ENCODE data around the gene DAB2IP. TPM values are rescaled to one million over a fixed set of nuclear protein-coding genes. Genes with fewer than 3 reads are reported as not detected.

The DAB2IP gene
- total RNA-seq, 6 donors from 2014 or later = 61.8 to 98.0 (median 77.2) TPM

GRCh38 chr9:121626012-121626411 is 25.4 kb upstream of the DAB2IP start:
- H3K36me3 ChIP-seq = no peaks in the 10 kb centered on the region
- peaks cover 0 to 11% (median 9%) of the 10 kb centered on the region in 4 donors for H3K4me1 ChIP-seq
- no peak overlapping the region for H3K4me3 ChIP-seq
- DNase-seq (no peak), ATAC-seq (ENCODE audit: low FRiP score in 2 of 2) (no peak)
- no peaks in the 10 kb centered on the region for H3K9me3 ChIP-seq
- TF ChIP-seq EP300 (IDR thresholded peaks at IDR 0.05) (no peak), POLR2A (IDR thresholded peaks at IDR 0.05) (no peak), CTCF (IDR thresholded peaks at IDR 0.05) (no peak), POLR2AphosphoS5 (IDR thresholded peaks at IDR 0.05) (no peak)
- WGBS, 2 donors = 88 to 90% methylated on average over 4 of the region's 4 CpGs
- no peaks in the 10 kb centered on the region for H3K27me3 ChIP-seq
- H3K27ac ChIP-seq = no peak overlapping the region

GRCh38 chr9:121627427-121627826 is 24.0 kb upstream of the DAB2IP start:
- H3K27ac ChIP-seq = no peak overlapping the region
- no peaks in the 10 kb centered on the region for H3K36me3 ChIP-seq
- TF ChIP-seq POLR2A (IDR thresholded peaks at IDR 0.05) (no peak), POLR2AphosphoS5 (IDR thresholded peaks at IDR 0.05) (no peak), EP300 (IDR thresholded peaks at IDR 0.05) (no peak), CTCF (IDR thresholded peaks at IDR 0.05) (no peak)
- peaks cover 0 to 7% (median 7%) of the 10 kb centered on the region in 4 donors for H3K4me1 ChIP-seq
- DNase-seq = no peak
- ATAC-seq (ENCODE audit: low FRiP score in 2 of 2) = no peak
- WGBS, 2 donors = 57 to 62% methylated on average over 6 of the region's 6 CpGs
- no peaks in the 10 kb centered on the region for H3K27me3 ChIP-seq
- no peak overlapping the region for H3K4me3 ChIP-seq
- no peaks in the 10 kb centered on the region for H3K9me3 ChIP-seq

GRCh38 chr9:121628401-121628800 is 23.0 kb upstream of the DAB2IP start:
- Histone ChIP-seq H3K4me3 (no peak overlapping the region), H3K9me3 (no peaks in the 10 kb centered on the region), H3K27ac (no peak overlapping the region), H3K4me1 (no peaks in the 10 kb centered on the region), H3K36me3 (no peaks in the 10 kb centered on the region), H3K27me3 (no peaks in the 10 kb centered on the region)
- DNase-seq (no peak), ATAC-seq (ENCODE audit: low FRiP score in 2 of 2) (no peak)
- 92 to 97% methylated on average over 4 of the region's 4 CpGs for WGBS, 2 donors
- no peak for TF ChIP-seq POLR2A (IDR thresholded peaks at IDR 0.05)
- TF ChIP-seq POLR2AphosphoS5 (IDR thresholded peaks at IDR 0.05) = no peak
- TF ChIP-seq EP300 (IDR thresholded peaks at IDR 0.05) = no peak
- no peak for TF ChIP-seq CTCF (IDR thresholded peaks at IDR 0.05)

- Histone ChIP-seq H3K4me3 (no peak overlapping the region), H3K4me1 (peaks cover 0 to 13% (median 3%) of the 10 kb centered on the region in 4 donors), H3K27me3 (no peaks in the 10 kb centered on the region), H3K36me3 (no peaks in the 10 kb centered on the region), H3K27ac (no peak overlapping the region), H3K9me3 (no peaks in the 10 kb centered on the region)
- WGBS, 2 donors = 91 to 95% methylated on average over 2 to 3 of the region's 3 CpGs
- DNase-seq (no peak), ATAC-seq (ENCODE audit: low FRiP score in 2 of 2) (no peak)
- TF ChIP-seq POLR2A (IDR thresholded peaks at IDR 0.05) = no peak
- no peak for TF ChIP-seq POLR2AphosphoS5 (IDR thresholded peaks at IDR 0.05)
- TF ChIP-seq EP300 (IDR thresholded peaks at IDR 0.05) = no peak
- TF ChIP-seq CTCF (IDR thresholded peaks at IDR 0.05) = no peak
Observed at GRCh38 chr9:121631115-121631514, 20.3 kb upstream of the DAB2IP start.

GRCh38 chr9:121631978-121632418 is 19.4 kb upstream of the DAB2IP start:
- 84 to 90% methylated on average over 16 to 18 of the region's 18 CpGs for WGBS, 2 donors
- H3K4me1 ChIP-seq = peaks cover 0 to 19% (median 6%) of the 10 kb centered on the region in 4 donors
- ATAC-seq (ENCODE audit: low FRiP score in 2 of 2) = no peak

More at GRCh38 chr9:121631978-121632418, 19.4 kb upstream of the DAB2IP start:
- H3K9me3 ChIP-seq = no peaks in the 10 kb centered on the region
- no peak for TF ChIP-seq POLR2A (IDR thresholded peaks at IDR 0.05)
- no peak for TF ChIP-seq POLR2AphosphoS5 (IDR thresholded peaks at IDR 0.05)
- TF ChIP-seq CTCF (IDR thresholded peaks at IDR 0.05) = no peak
- no peak for TF ChIP-seq EP300 (IDR thresholded peaks at IDR 0.05)
- H3K27me3 ChIP-seq = no peaks in the 10 kb centered on the region
- no peaks in the 10 kb centered on the region for H3K36me3 ChIP-seq
- H3K4me3 ChIP-seq = no peak overlapping the region
- no peak overlapping the region for H3K27ac ChIP-seq
- no peak for DNase-seq

Measured in upper lobe of left lung (tissue), 6 donors.